H1 (cell line): ENCODE data around the gene ENKUR. TPM values are rescaled to one million over a fixed set of nuclear protein-coding genes. Genes with fewer than 3 reads are reported as not detected.

Experiments used
- CTCF ChIA-PET: fragments of 300-600 bp; sonication (Branson Sonifier 250); formaldehyde crosslinking; loops from one replicate; lab custom pipeline; 2021; ENCODE audit not compliant: partially characterized antibody; lab: Charles Lee
- POLR2A ChIA-PET: fragments of 300-600 bp; sonication (Branson Sonifier 250); formaldehyde crosslinking; loops from one replicate; lab custom pipeline; 2021; ENCODE audit warnings: inconsistent platforms; ENCODE audit not compliant: partially characterized antibody; lab: Charles Lee
- DNase-seq, 2 experiments: peaks; one replicate each; pipeline versions ENCODE4 v3.0.0 to v3.0.0-alpha.2; 2010 to 2022; ENCODE audit warnings: low spot score in 2 of 2, low read depth in 1 of 2, mixed read lengths in 1 of 2
- FAIRE-seq: peaks from 2 replicates; lab custom pipeline; 2011; peaks lifted over from hg19 to GRCh38; lab: Jason Lieb, UNC
- H2AFZ ChIP-seq: 2 replicates; pipeline ENCODE4 v1.8.1; 2012; ENCODE audit warnings: low read length, inconsistent platforms
- H2AK5ac ChIP-seq: 2 replicates; pipeline ENCODE4 v1.6.1; 2013; ENCODE audit warnings: low read depth, low read length
- H2BK120ac ChIP-seq: replicated peaks from 2 replicates; pipeline ENCODE3; 2013; ENCODE audit warnings: low read depth, low read length, inconsistent platforms
- H2BK12ac ChIP-seq: 2 replicates; pipeline ENCODE4 v1.6.1; 2013; ENCODE audit warnings: low read depth, low read length
- H2BK15ac ChIP-seq: 2 replicates; pipeline ENCODE4 v1.6.1; 2013; ENCODE audit warnings: low read length
- H2BK20ac ChIP-seq: 2 replicates; pipeline ENCODE4 v1.6.1; 2013; ENCODE audit warnings: low read length
- H2BK5ac ChIP-seq: 2 replicates; pipeline ENCODE4 v1.6.1; 2013; ENCODE audit warnings: low read depth, low read length
- H3K14ac ChIP-seq: 2 replicates; pipeline ENCODE4 v1.6.1; 2013; ENCODE audit warnings: inconsistent platforms; ENCODE audit not compliant: insufficient read length
- H3K18ac ChIP-seq: 2 replicates; pipeline ENCODE4 v1.6.1; 2013; ENCODE audit warnings: low read length; ENCODE audit errors: extremely low read depth
- H3K23ac ChIP-seq: 2 replicates; pipeline ENCODE4 v1.6.1; 2013; ENCODE audit warnings: inconsistent platforms; ENCODE audit not compliant: insufficient read length
- H3K23me2 ChIP-seq: 2 replicates; pipeline ENCODE4 v1.6.1; 2013; ENCODE audit warnings: low read depth, low read length
- H3K27ac ChIP-seq: 2 replicates; pipeline ENCODE4 v1.6.1; 2011; ENCODE audit warnings: low read depth, low read length, inconsistent platforms
- H3K27me3 ChIP-seq, 4 experiments: replicated peaks in 1 of 4; 1 replicate in 1 of 4; 2 replicates in 3 of 4; pipeline versions ENCODE4 v1.6.1 to v1.8.1; 2011 to 2013; ENCODE audit warnings: low read length in 3 of 4, mild to moderate bottlenecking in 3 of 4, inconsistent platforms in 2 of 4, mixed read lengths in 2 of 4, moderate library complexity in 1 of 4; ENCODE audit not compliant: control insufficient read depth in 3 of 4, insufficient read depth in 3 of 4; ENCODE audit errors: extremely low read depth in 1 of 4
- H3K36me3 ChIP-seq, 4 experiments: 2 replicates each; pipeline versions ENCODE4 v1.6.1 to v1.8.1; 2011 to 2013; ENCODE audit warnings: mild to moderate bottlenecking in 4 of 4, low read length in 3 of 4, moderate library complexity in 2 of 4, control low read depth in 1 of 4, inconsistent platforms in 1 of 4; ENCODE audit not compliant: insufficient read depth in 4 of 4, control insufficient read depth in 2 of 4
- H3K4ac ChIP-seq: replicated peaks from 2 replicates; pipeline ENCODE3; 2013; ENCODE audit warnings: low read length, low read depth, mixed read lengths, inconsistent platforms; ENCODE audit not compliant: insufficient read length
- H3K4me1 ChIP-seq, 4 experiments: replicated peaks in 1 of 4; 1 replicate in 1 of 4; 2 replicates in 3 of 4; pipeline versions ENCODE4 v1.6.1 to v1.8.1; 2011 to 2013; ENCODE audit warnings: low read length in 3 of 4, inconsistent platforms in 2 of 4, mixed read lengths in 1 of 4; ENCODE audit not compliant: insufficient read depth in 4 of 4, control insufficient read depth in 3 of 4
- H3K4me2 ChIP-seq, 2 experiments: 2 replicates each; pipeline versions ENCODE4 v1.6.1 to v1.8.1; 2011 to 2013; ENCODE audit warnings: low read depth in 2 of 2, low read length in 2 of 2, control low read depth in 1 of 2, inconsistent platforms in 1 of 2, mild to moderate bottlenecking in 1 of 2; ENCODE audit not compliant: insufficient read depth in 1 of 2
- H3K4me3 ChIP-seq, 4 experiments: fragments of 200-600, 300-600 bp in 1 of 4; sonication (generic), shearing (Covaris generic), sonication (Bioruptor Twin) in 1 of 4; 2 replicates each; pipeline versions ENCODE4 v1.5.1 to v1.8.1; 2011 to 2016; ENCODE audit warnings: low read length in 4 of 4, low read depth in 3 of 4, control low read depth in 2 of 4, inconsistent platforms in 2 of 4, mild to moderate bottlenecking in 2 of 4, mixed read lengths in 1 of 4, moderate library complexity in 1 of 4; ENCODE audit not compliant: insufficient read depth in 2 of 4; ENCODE audit errors: extremely low read depth in 1 of 4
- H3K56ac ChIP-seq: replicated peaks from 2 replicates; pipeline ENCODE3; 2013; ENCODE audit warnings: low read depth, mild to moderate bottlenecking, mixed read lengths, low read length, inconsistent platforms; ENCODE audit not compliant: insufficient read length
- H3K79me1 ChIP-seq: 2 replicates; pipeline ENCODE4 v1.6.1; 2013; ENCODE audit warnings: low read depth, low read length, control low read depth
- H3K79me2 ChIP-seq, 2 experiments: 2 replicates each; pipeline versions ENCODE4 v1.6.1 to v1.8.1; 2012 to 2013; ENCODE audit warnings: low read length in 2 of 2, mild to moderate bottlenecking in 2 of 2, inconsistent platforms in 1 of 2; ENCODE audit not compliant: insufficient read depth in 2 of 2, control insufficient read depth in 1 of 2
- H3K9ac ChIP-seq, 4 experiments: replicated peaks in 1 of 4; 1 replicate in 1 of 4; 2 replicates in 3 of 4; pipeline versions ENCODE4 v1.6.1 to v1.8.1; 2011 to 2013; ENCODE audit warnings: low read depth in 3 of 4, low read length in 3 of 4, control low read depth in 2 of 4, mild to moderate bottlenecking in 2 of 4, moderate library complexity in 2 of 4, inconsistent platforms in 1 of 4; ENCODE audit errors: extremely low read depth in 1 of 4
- H3K9me3 ChIP-seq, 2 experiments: 2 replicates each; pipeline versions ENCODE4 v1.6.1 to v1.8.1; 2012 to 2013; ENCODE audit warnings: mild to moderate bottlenecking in 2 of 2, moderate library complexity in 2 of 2, control low read depth in 1 of 2, inconsistent platforms in 1 of 2, low read depth in 1 of 2, low read length in 1 of 2, mixed read lengths in 1 of 2; ENCODE audit not compliant: insufficient read depth in 2 of 2
- H4K20me1 ChIP-seq, 2 experiments: replicated peaks in 1 of 2; 2 replicates each; pipeline versions ENCODE3 to v1.8.1; 2011 to 2013; ENCODE audit warnings: inconsistent platforms in 2 of 2, low read length in 2 of 2, mild to moderate bottlenecking in 1 of 2; ENCODE audit not compliant: insufficient read depth in 2 of 2, control insufficient read depth in 1 of 2
- H4K5ac ChIP-seq: 2 replicates; pipeline ENCODE4 v1.6.1; 2013; ENCODE audit warnings: low read length, low read depth, mixed read lengths, inconsistent platforms; ENCODE audit not compliant: insufficient read length
- H4K8ac ChIP-seq: 2 replicates; pipeline ENCODE4 v1.8.0; 2013; ENCODE audit warnings: mild to moderate bottlenecking, moderate library complexity, low read length, inconsistent platforms; ENCODE audit not compliant: insufficient read depth; ENCODE audit errors: extremely low read depth
- H4K91ac ChIP-seq: replicated peaks from 2 replicates; pipeline ENCODE3; 2013; ENCODE audit warnings: low read length, mixed read lengths, inconsistent platforms; ENCODE audit not compliant: insufficient read length
- CHD2 ChIP-seq: IDR thresholded peaks from 2 replicates; pipeline ENCODE4 v1.6.1; 2012; ENCODE audit warnings: low read length, improper control_type of control experiment
- EP300 ChIP-seq, 2 experiments: IDR thresholded peaks; 1 replicate in 1 of 2; 2 replicates in 1 of 2; pipeline ENCODE4 v1.6.1; 2011 to 2012; ENCODE audit warnings: low read depth in 2 of 2, low read length in 2 of 2, mild to moderate bottlenecking in 2 of 2, borderline replicate concordance in 1 of 2, inconsistent platforms in 1 of 2, moderate library complexity in 1 of 2
- GABPA ChIP-seq: IDR thresholded peaks from 2 replicates; pipeline ENCODE4 v1.6.1; 2011; ENCODE audit warnings: mild to moderate bottlenecking, low read length, moderate library complexity, borderline replicate concordance; ENCODE audit not compliant: insufficient read depth
- HDAC6 ChIP-seq: IDR thresholded peaks from one replicate; pipeline ENCODE4 v1.7.1; 2012; ENCODE audit warnings: low read depth, mild to moderate bottlenecking, inconsistent platforms, low read length, moderate library complexity
- JUN ChIP-seq: IDR thresholded peaks from 2 replicates; pipeline ENCODE4 v1.6.1; 2011; ENCODE audit warnings: low read depth, mild to moderate bottlenecking, improper control_type of control experiment, low read length
- JUND ChIP-seq: IDR thresholded peaks from 2 replicates; pipeline ENCODE4 v1.6.1; 2011; ENCODE audit warnings: mild to moderate bottlenecking, improper control_type of control experiment, low read length
- KDM1A ChIP-seq: fragments of 200-600, 300-600 bp; sonication (generic); IDR thresholded peaks from 2 replicates; pipeline ENCODE4 v1.7.1; 2016; ENCODE audit warnings: mild to moderate bottlenecking, low read length, borderline replicate concordance
- POLR2A ChIP-seq, 2 experiments: IDR thresholded peaks; 1 replicate in 1 of 2; 2 replicates in 1 of 2; pipeline ENCODE4 v1.6.1; 2011; ENCODE audit warnings: low read depth in 2 of 2, low read length in 2 of 2, mild to moderate bottlenecking in 2 of 2; ENCODE audit errors: control extremely low read depth in 1 of 2
- RFX5 ChIP-seq: IDR thresholded peaks from 2 replicates; pipeline ENCODE4 v1.6.1; 2011; ENCODE audit warnings: low read depth, low read length, improper control_type of control experiment, borderline replicate concordance
- RNF2 ChIP-seq: fragments of 200-900, 300-1000 bp; sonication (generic); IDR thresholded peaks from 2 replicates; pipeline ENCODE4 v1.7.1; 2016; ENCODE audit warnings: borderline replicate concordance, low read depth, mild to moderate bottlenecking, antibody characterized with exemption, low read length; ENCODE audit not compliant: poor library complexity, severe bottlenecking; ENCODE audit errors: missing control alignments
- TBP ChIP-seq: IDR thresholded peaks from 2 replicates; pipeline ENCODE4 v1.6.1; 2011; ENCODE audit warnings: low read depth, low read length, improper control_type of control experiment
- TCF12 ChIP-seq: IDR thresholded peaks from 2 replicates; pipeline ENCODE4 v1.6.1; 2011; ENCODE audit warnings: low read depth, mild to moderate bottlenecking, low read length
- WGBS, 2 experiments: shearing (Covaris generic) in 1 of 2; methylation state at CpG; one replicate each; pipeline versions ENCODE4 v1.1.6 to v1.1.7; 2013 to 2015; ENCODE audit warnings: low lambda C conversion rate in 2 of 2, mixed read lengths in 2 of 2, inconsistent platforms in 1 of 2, low coverage in 1 of 2, missing lambda C conversion rate in 1 of 2; ENCODE audit not compliant: insufficient replicate concordance in 2 of 2, insufficient coverage in 1 of 2, insufficient read length in 1 of 2; ENCODE audit errors: extremely low coverage in 1 of 2, missing lambda C conversion rate in 1 of 2; 5-methylcytosine and 5-hydroxymethylcytosine counted together
- polyA plus RNA-seq, 7 experiments: library from polyadenylated mRNA; depleted of rRNA in 3 of 7; stranded (reverse) in 5 of 7; unstranded in 2 of 7; fragments of >200 nt in 5 of 7; fragments of 200-250 nt in 2 of 7; gene quantifications; 1 replicate in 5 of 7; 2 replicates in 1 of 7; 4 replicates in 1 of 7; pipeline versions ENCODE4 v1.2.1 to v1.2.3, GENCODE V29; 2011 to 2013; ENCODE audit warnings: missing spikeins in 2 of 7, mixed read lengths in 2 of 7
- total RNA-seq: library from RNA; stranded (reverse); fragmentation: NEBNext Ultra II Directional; extraction: Animal tissue kit (Norgen Biotek cat#: 25700); gene quantifications from 2 replicates; pipeline ENCODE4 v1.2.1, GENCODE V29; 2021

ENKUR gene
- total and polyA plus RNA-seq, 2 of the 8 experiments (the other 6 are each of a cell fraction or from before 2014, with no cell fraction given), result not detected

- H3K36me3 ChIP-seq, result no peaks in the 10 kb centered on the region
- H2BK5ac ChIP-seq, result no peak overlapping the region
- ChIA-PET POLR2A (no interaction called here), CTCF (interaction anchor here (0.7 to 1.4 kb wide), 2 partner anchors 12 to 98 kb away, joined by 3 to 5 read pairs; no protein-coding TSS in a partner anchor)
- H3K56ac ChIP-seq, result no peak overlapping the region
- H3K9ac ChIP-seq, result no peak overlapping the region
- no peak overlapping the region for H4K91ac ChIP-seq
- no peaks in the 10 kb centered on the region for H3K4me1 ChIP-seq
- H2BK20ac ChIP-seq, result no peak overlapping the region
- H4K20me1 ChIP-seq, result no peaks in the 10 kb centered on the region
- no peaks in the 10 kb centered on the region for H3K23me2 ChIP-seq
- H2AFZ ChIP-seq, result no peak overlapping the region
- H3K4me3 ChIP-seq, result no peak overlapping the region
- no peaks in the 10 kb centered on the region for H3K9me3 ChIP-seq
- FAIRE-seq, result no peak
- no peak overlapping the region for H2BK120ac ChIP-seq
- no peak overlapping the region for H2BK12ac ChIP-seq
- no peak overlapping the region for H2AK5ac ChIP-seq
- no peak overlapping the region for H3K4ac ChIP-seq
- H4K8ac ChIP-seq, result no peak overlapping the region
- no peak overlapping the region for H4K5ac ChIP-seq
- H3K27me3 ChIP-seq, result no peaks in the 10 kb centered on the region
- no peaks in the 10 kb centered on the region for H3K79me1 ChIP-seq
- no peak overlapping the region for H3K27ac ChIP-seq
- no peaks in the 10 kb centered on the region for H3K79me2 ChIP-seq
- WGBS, 2 experiments, result 72% methylated on average over 1 of the region's 1 CpG; no CpG with 5 or more reads in 1 of the 2 experiments
- H3K18ac ChIP-seq, result no peak overlapping the region
- DNase-seq, result no peak
- H2BK15ac ChIP-seq, result no peak overlapping the region
- H3K4me2 ChIP-seq, result no peak overlapping the region
- H3K14ac ChIP-seq, result no peak overlapping the region
- no peak overlapping the region for H3K23ac ChIP-seq
- no peak for TF ChIP-seq RFX5
- TF ChIP-seq RNF2, result no peak
- TF ChIP-seq POLR2A (IDR thresholded peaks at IDR 0.05; ENCODE audit: control extremely low read depth in 1 of 2, low read depth in 2 of 2, low read length in 2 of 2), result no peak
- TF ChIP-seq JUN, result no peak
- no peak for TF ChIP-seq GABPA
- no peak for TF ChIP-seq KDM1A
- no peak for TF ChIP-seq JUND
- no peak for TF ChIP-seq HDAC6
- no peak for TF ChIP-seq TBP
- TF ChIP-seq EP300 (IDR thresholded peaks at IDR 0.05; ENCODE audit: borderline replicate concordance in 1 of 2, low read depth in 2 of 2, low read length in 2 of 2), result no peak
- no peak for TF ChIP-seq CHD2
- TF ChIP-seq TCF12, result no peak
Observed at GRCh38 chr10:24982319-24983112, 33.4 kb downstream of the ENKUR start.
